BLaER1 (cell line): Measurements from ENCODE around the gene PRKCE.
"Not testable (repeated sequence)": the region's sequence is repeated elsewhere in the genome, so short reads cannot be mapped to it uniquely, and the experiment has no call there.

Source experiments
- H3K27ac ChIP-seq: shearing (Covaris generic); formaldehyde crosslinking; 2 replicates; pipeline ENCODE4 v1.8.1; 2022
- H3K27me3 ChIP-seq: shearing (Covaris generic); formaldehyde crosslinking; 2 replicates; pipeline ENCODE4 v1.8.1; 2022
- H3K36me3 ChIP-seq: shearing (Covaris generic); formaldehyde crosslinking; 2 replicates; pipeline ENCODE4 v1.8.1; 2022
- H3K4me1 ChIP-seq: shearing (Covaris generic); formaldehyde crosslinking; 2 replicates; pipeline ENCODE4 v1.8.1; 2022
- H3K4me2 ChIP-seq: shearing (Covaris generic); formaldehyde crosslinking; 2 replicates; pipeline ENCODE4 v1.8.1; 2022
- H3K4me3 ChIP-seq: shearing (Covaris generic); formaldehyde crosslinking; 2 replicates; pipeline ENCODE4 v1.8.1; 2022
- H3K9ac ChIP-seq: shearing (Covaris generic); formaldehyde crosslinking; 2 replicates; pipeline ENCODE4 v1.8.1; 2022
- H3K9me3 ChIP-seq: shearing (Covaris generic); formaldehyde crosslinking; 2 replicates; pipeline ENCODE4 v1.8.1; 2022
- H4K20me1 ChIP-seq: shearing (Covaris generic); formaldehyde crosslinking; 2 replicates; pipeline ENCODE4 v1.8.1; 2022
- Cebpa-rat ChIP-seq: shearing (Covaris generic); IDR thresholded peaks from 2 replicates; pipeline ENCODE4 v1.8.1; 2022

PRKCE gene

GRCh38 chr2:46216213-46216612 is 564.7 kb downstream of the PRKCE start:
- TF ChIP-seq Cebpa-rat = no peak
- Histone ChIP-seq H3K27ac (no peak overlapping the region), H4K20me1 (no peaks in the 10 kb centered on the region), H3K4me3 (no peak overlapping the region), H3K4me2 (no peak overlapping the region), H3K9me3 (peaks cover 44% of the 10 kb centered on the region), H3K4me1 (no peaks in the 10 kb centered on the region), H3K9ac (no peak overlapping the region), H3K36me3 (no peaks in the 10 kb centered on the region), H3K27me3 (no peaks in the 10 kb centered on the region)

- H3K4me2 ChIP-seq, H3K27ac ChIP-seq, H4K20me1 ChIP-seq, H3K4me3 ChIP-seq, H3K4me1 ChIP-seq, H3K9ac ChIP-seq, H3K27me3 ChIP-seq, H3K36me3 ChIP-seq: not testable (repeated sequence)
- H3K9me3 ChIP-seq = peaks cover 18% of the 10 kb centered on the region
These were observed 572.0 kb downstream of the PRKCE start for GRCh38 chr2:46223514-46223913.

- H3K36me3 ChIP-seq = no peaks in the 10 kb centered on the region
- H3K27ac ChIP-seq = no peak overlapping the region
- H3K4me3 ChIP-seq = no peak overlapping the region
- H4K20me1 ChIP-seq = no peaks in the 10 kb centered on the region
- no peak overlapping the region for H3K9ac ChIP-seq
- no peak for TF ChIP-seq Cebpa-rat
- peaks cover 10% of the 10 kb centered on the region; the same call in 1 of the 2 replicates for H3K9me3 ChIP-seq
- H3K4me1 ChIP-seq = peaks cover 12% of the 10 kb centered on the region
- no peaks in the 10 kb centered on the region for H3K27me3 ChIP-seq
- H3K4me2 ChIP-seq = no peak overlapping the region
These were observed 573.7 kb downstream of the PRKCE start for GRCh38 chr2:46225150-46225625.

- TF ChIP-seq Cebpa-rat = no peak
- Histone ChIP-seq H3K9ac (no peak overlapping the region), H3K27ac (no peak overlapping the region)
These were observed 574.3 kb downstream of the PRKCE start for GRCh38 chr2:46225730-46226129.

GRCh38 chr2:46226620-46227019 is 575.1 kb downstream of the PRKCE start:
- Histone ChIP-seq H3K4me2 (no peak overlapping the region), H4K20me1 (no peaks in the 10 kb centered on the region), H3K9me3 (peaks cover 10% of the 10 kb centered on the region; the same call in 1 of the 2 replicates), H3K9ac (no peak overlapping the region), H3K4me1 (peaks cover 22% of the 10 kb centered on the region), H3K27me3 (no peaks in the 10 kb centered on the region), H3K27ac (no peak overlapping the region), H3K36me3 (no peaks in the 10 kb centered on the region), H3K4me3 (no peak overlapping the region)
- TF ChIP-seq Cebpa-rat = no peak

More at GRCh38 chr2:46225730-46226129, 574.3 kb downstream of the PRKCE start:
- no peaks in the 10 kb centered on the region for H3K36me3 ChIP-seq
- no peaks in the 10 kb centered on the region for H4K20me1 ChIP-seq
- H3K4me3 ChIP-seq = no peak overlapping the region
- H3K9me3 ChIP-seq = peaks cover 10% of the 10 kb centered on the region; the same call in 1 of the 2 replicates
- peaks cover 17% of the 10 kb centered on the region for H3K4me1 ChIP-seq
- H3K27me3 ChIP-seq = no peaks in the 10 kb centered on the region
- no peak overlapping the region for H3K4me2 ChIP-seq

GRCh38 chr2:46227022-46227421 is 575.5 kb downstream of the PRKCE start:
- Histone ChIP-seq H3K4me3 (no peak overlapping the region), H3K27me3 (no peaks in the 10 kb centered on the region), H3K4me1 (peaks cover 22% of the 10 kb centered on the region), H4K20me1 (no peaks in the 10 kb centered on the region), H3K9ac (no peak overlapping the region), H3K9me3 (peaks cover 10% of the 10 kb centered on the region; the same call in 1 of the 2 replicates), H3K4me2 (no peak overlapping the region), H3K36me3 (no peaks in the 10 kb centered on the region), H3K27ac (no peak overlapping the region)
- TF ChIP-seq Cebpa-rat = no peak

GRCh38 chr2:46227674-46228289 is 576.3 kb downstream of the PRKCE start:
- Histone ChIP-seq H3K4me1 (peaks cover 22% of the 10 kb centered on the region), H3K27ac (no peak overlapping the region), H3K27me3 (no peaks in the 10 kb centered on the region), H3K4me3 (no peak overlapping the region), H3K9me3 (peaks cover 8% of the 10 kb centered on the region; the same call in 1 of the 2 replicates), H4K20me1 (no peaks in the 10 kb centered on the region), H3K4me2 (no peak overlapping the region), H3K9ac (no peak overlapping the region), H3K36me3 (no peaks in the 10 kb centered on the region)
- no peak for TF ChIP-seq Cebpa-rat

GRCh38 chr2:46229134-46230063 is 577.9 kb downstream of the PRKCE start:
- no peaks in the 10 kb centered on the region for H3K27me3 ChIP-seq

GRCh38 chr2:46230115-46230571 is 578.7 kb downstream of the PRKCE start:
- Histone ChIP-seq H3K9me3 (no peaks in the 10 kb centered on the region), H3K9ac (no peak overlapping the region), H3K4me1 (peaks cover 22% of the 10 kb centered on the region), H3K4me2 (peak overlapping the region; percentile 60), H3K27ac (no peak overlapping the region), H3K4me3 (no peak overlapping the region), H4K20me1 (no peaks in the 10 kb centered on the region), H3K27me3 (no peaks in the 10 kb centered on the region), H3K36me3 (no peaks in the 10 kb centered on the region)
- no peak for TF ChIP-seq Cebpa-rat

More at GRCh38 chr2:46229134-46230063, 577.9 kb downstream of the PRKCE start:
- Histone ChIP-seq H3K9ac (no peak overlapping the region), H3K4me1 (peaks cover 22% of the 10 kb centered on the region), H3K36me3 (no peaks in the 10 kb centered on the region), H3K9me3 (no peaks in the 10 kb centered on the region), H3K4me2 (peak overlapping the region; percentile 60), H3K27ac (no peak overlapping the region), H3K4me3 (no peak overlapping the region), H4K20me1 (no peaks in the 10 kb centered on the region)
- no peak for TF ChIP-seq Cebpa-rat
